Measurements from ENCODE around the gene GPC2.
"Not testable (repeated sequence)": the region's sequence is repeated elsewhere in the genome, so short reads cannot be mapped to it uniquely, and the experiment has no call there.

The GPC2 gene

DNA sequence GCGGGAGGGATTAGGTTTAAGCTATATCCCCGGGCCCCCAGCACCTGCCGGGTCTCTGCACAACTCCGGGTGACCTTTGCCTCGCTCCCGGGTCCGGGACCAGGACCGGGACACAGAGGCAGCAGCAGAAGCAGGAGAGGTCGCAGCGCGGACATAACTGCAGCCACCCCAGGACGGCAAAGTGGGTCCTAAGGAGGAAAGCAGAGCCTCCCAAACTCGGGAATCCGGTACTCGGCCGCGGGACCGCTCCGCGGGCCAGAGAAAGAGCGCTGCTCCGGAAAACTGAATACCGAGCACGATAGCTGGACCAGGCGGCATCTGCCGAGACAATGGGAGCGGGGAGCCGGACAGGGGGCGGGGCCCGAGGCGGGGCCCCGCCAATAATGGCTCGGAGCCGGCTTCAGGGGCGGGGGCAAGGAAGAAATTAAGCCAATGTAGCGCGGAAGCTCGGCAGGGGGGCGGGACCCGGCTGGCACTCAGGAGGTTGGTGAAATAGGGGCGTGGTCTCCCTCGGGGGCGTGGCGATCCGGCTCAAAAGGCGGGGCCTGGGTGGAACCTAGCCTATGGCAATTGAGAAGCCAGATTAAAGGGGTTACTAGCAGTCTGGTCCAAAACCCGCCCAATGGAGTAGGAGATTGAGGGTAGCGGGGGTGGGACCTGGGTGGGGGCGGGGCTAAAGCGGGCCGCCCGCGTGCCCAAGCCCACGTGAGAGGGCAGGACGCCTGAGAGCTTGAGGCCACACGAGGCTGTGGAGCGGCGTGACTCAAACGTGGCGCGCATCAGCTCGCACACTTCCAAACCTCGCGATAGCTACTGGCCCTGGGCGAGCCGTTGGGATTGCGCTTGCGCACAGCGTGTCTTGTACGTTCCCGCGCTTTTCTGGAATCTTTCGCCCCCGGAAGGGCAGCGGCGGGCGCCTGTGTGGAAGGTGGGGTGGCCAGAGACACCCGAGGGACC is at the start of gene GPC2, which contains the start of gene STAG3:
GPC2 (minus strand) TSS at position 337 of the 957 bp plus-strand sequence; CDS start at position 155, 182 bp downstream.
STAG3 (plus strand) TSS at position 874 of the 957 bp plus-strand sequence. CDS start 2,639 bp downstream, outside the sequence.
- DNase-seq (ENCODE audit: low spot score) = peak; percentile 98

- DNase-seq (ENCODE audit: low spot score) = not testable (repeated sequence)
Measured at GRCh38 chr7:100224891-100225290, 47.7 kb upstream of the GPC2 start.

DNA sequence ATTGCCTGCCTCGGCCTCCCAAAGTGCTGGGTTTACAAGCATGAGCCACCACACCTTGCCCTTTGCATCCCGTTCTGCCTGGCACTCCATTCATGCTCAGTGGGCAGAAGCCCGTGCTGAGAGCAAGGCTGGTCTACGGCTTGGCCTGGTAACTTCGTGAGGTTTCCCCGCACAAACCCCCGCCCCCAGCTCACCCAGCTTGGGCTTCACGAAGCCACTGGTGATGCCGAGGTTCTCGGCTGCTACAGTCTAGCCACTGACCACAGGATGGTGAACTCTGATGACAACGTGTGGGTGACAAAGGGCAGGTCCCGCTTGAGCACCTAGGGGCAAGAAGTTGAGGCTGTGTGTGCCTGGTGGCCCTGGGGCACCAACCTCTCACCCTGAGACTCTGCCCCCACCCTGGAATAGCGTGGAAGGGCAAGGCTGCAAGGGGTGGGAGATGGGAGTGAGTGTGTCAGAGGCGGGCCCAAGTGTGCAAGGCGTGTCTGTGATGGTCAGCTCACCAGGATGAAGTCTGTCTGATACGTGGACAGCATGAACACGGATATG is 46.3 kb upstream of the GPC2 start:
- DNase-seq (ENCODE audit: low spot score) = not testable (repeated sequence)

DNA sequence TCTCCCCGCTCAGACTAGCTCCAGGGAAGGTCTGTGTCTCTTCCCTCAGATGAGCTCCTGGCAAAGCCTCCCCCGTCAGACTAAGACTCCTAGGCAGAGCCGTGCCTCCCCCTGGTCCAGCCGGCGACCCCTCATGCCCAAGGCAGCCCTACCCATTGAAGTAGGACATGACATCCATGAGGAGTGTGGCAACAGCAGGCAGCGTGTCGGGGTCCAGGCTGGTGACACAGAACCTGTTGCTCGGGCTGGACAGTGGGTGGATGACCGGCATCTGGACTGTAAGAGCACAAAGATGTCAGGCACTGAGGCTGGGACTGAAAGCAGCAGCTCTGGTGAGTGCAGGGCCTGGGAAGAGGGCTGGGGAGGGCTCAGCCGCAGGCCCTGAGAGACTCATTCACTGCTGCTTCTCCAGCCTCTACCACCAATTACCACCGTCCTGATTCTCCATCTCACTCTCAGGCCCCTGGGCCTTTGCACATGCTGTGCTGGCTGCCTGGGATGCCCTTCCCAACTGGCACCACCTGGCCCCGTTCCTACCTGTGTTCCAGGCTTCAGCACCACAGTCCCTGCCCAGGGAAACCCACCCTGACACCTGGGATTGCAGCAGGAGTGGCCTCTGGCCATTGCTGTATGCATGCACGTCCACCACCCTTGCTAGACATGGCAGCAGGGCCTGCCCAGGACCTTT is 45.4 kb upstream of the GPC2 start:
- DNase-seq (ENCODE audit: low spot score) = no peak

GRCh38 chr7:100221767-100222444 is 44.7 kb upstream of the GPC2 start:
- no peak for DNase-seq (ENCODE audit: low spot score)

DNA sequence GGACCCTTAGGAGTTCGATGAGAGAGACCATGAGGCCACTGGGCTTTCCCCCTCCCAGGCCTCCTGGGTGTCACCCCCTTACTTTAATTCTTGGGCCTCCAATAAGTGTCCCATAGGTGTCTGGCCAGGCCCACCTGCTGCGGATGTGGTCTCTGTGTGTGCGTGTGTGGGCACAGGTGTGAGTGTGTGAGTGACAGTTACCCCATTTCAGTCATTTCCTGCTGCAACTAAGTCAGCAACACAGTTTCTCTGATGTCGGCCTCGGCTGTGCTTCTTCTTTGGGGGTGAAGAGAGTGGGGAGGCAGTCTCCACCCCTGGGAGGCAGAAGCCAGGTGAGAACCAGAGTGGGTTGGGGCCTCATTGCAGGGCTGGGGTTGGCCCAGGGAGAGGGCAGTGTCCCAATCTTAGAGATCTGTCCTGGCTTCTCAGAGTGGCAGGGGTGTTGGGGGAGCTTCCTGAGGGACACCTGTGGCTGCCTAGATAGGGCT is 44.1 kb upstream of the GPC2 start:
- DNase-seq (ENCODE audit: low spot score) = no peak

- DNase-seq (ENCODE audit: low spot score) = no peak
Measured at GRCh38 chr7:100220586-100221230, 43.5 kb upstream of the GPC2 start.

DNA sequence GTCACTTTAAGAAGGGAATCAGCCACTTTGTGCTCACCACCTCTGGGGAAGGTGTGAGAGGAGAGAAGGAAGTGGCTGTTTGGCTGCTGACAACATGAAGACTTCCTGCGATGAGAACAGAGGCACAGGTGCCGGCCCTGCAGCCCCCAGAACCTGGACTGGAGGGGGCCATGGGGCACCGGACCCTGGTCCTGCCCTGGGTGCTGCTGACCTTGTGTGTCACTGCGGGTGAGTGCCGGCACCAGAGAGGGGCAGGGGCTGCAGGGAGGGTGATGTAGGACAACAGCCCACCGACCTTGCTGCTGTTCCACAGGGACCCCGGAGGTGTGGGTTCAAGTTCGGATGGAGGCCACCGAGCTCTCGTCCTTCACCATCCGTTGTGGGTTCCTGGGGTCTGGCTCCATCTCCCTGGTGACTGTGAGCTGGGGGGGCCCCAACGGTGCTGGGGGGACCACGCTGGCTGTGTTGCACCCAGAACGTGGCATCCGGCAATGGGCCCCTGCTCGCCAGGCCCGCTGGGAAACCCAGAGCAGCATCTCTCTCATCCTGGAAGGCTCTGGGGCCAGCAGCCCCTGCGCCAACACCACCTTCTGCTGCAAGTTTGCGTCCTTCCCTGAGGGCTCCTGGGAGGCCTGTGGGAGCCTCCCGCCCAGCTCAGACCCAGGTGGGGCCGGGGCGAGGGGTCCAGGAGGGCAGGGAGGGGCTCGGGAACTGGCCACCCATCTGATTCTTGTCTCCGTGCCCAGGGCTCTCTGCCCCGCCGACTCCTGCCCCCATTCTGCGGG is 42.8 kb upstream of the GPC2 start, which contains the start of gene PVRIG:
PVRIG (plus strand) TSS at position 149 of the 785 bp plus-strand sequence; CDS start at position 171, 22 bp downstream.
- DNase-seq (ENCODE audit: low spot score) = not testable (repeated sequence)

GRCh38 chr7:100219271-100219737 is 42.1 kb upstream of the GPC2 start:
- DNase-seq (ENCODE audit: low spot score) = no peak

- DNase-seq (ENCODE audit: low spot score) = peak; percentile 62
Measured at GRCh38 chr7:100217934-100218333, 40.8 kb upstream of the GPC2 start.

DNA sequence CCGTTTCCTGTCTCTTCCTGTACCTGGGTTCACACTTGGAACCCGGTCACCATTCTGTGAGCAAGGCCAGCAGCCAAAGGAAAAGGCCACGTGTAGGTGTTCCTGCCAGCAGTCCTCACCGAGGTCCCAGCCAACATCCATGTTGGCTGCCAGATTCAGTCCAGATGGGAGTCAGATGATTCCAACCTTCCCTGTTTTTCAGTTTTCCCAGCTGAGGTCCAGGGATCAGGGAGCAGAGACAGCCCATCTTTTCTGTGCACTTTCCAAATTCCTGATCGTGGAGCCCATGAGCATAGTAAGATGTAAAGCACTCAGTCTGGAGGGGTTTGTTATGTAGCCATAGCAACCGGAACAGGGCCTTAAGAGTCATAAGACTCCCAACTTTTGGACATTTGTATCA is 38.7 kb upstream of the GPC2 start:
- no peak for DNase-seq (ENCODE audit: low spot score)

GRCh38 chr7:100214356-100214755 is 37.2 kb upstream of the GPC2 start:
- not testable (repeated sequence) for DNase-seq (ENCODE audit: low spot score)

GRCh38 chr7:100213672-100214071 is 36.5 kb upstream of the GPC2 start:
- DNase-seq (ENCODE audit: low spot score) = no peak

DNA sequence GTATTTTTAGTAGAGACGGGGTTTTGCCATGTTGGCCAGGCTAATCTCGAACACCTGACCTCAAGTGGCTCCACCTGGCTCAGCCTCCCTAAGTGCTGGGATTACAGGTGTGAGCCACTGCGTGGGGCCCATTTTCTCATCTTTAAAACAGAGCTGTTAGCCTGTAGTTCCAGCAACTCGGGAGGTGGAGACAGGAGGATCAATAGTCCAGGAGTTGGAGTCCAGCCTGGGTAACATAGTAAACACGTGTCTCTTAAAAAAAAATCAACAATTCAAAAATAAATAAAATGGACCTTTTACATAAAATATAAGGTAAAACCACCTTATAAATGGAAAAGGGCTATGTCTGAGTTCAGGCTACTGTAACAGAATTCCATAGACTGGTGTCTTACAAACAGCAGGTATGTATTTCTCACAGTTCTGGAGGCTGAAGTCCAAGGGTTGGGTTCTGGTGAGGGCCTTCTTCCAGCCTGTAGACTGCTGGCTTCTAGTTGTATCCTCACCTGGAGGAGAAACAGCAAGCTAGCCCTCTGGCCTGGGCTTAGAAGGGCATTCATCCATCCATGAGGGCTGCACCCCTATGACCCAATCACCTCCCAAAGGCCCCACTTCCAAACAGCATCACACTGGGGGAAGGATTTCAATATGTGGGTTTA is 35.6 kb upstream of the GPC2 start:
- DNase-seq (ENCODE audit: low spot score) = no peak

DNA sequence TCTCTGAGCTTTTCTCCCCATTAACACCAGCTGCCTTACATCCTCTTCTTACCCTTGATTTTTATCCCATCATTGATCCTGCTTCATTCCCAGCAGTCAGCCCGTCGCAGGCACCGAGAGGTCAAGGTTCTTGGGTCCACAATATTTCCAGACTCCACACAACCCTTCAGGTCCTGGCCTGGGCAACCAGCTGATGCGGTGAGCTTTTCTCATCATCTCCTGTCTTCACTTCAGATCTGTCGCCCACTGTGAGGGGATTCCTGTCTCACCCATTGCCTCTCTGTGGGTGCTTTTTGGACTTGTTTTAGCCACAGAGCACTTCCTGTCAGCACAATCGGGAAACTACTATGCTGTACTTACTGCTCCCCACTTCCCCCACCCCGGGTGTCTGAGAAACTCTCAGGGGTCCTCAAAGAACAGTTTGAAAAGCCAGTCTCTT is 34.2 kb upstream of the GPC2 start:
- DNase-seq (ENCODE audit: low spot score) = no peak

DNA sequence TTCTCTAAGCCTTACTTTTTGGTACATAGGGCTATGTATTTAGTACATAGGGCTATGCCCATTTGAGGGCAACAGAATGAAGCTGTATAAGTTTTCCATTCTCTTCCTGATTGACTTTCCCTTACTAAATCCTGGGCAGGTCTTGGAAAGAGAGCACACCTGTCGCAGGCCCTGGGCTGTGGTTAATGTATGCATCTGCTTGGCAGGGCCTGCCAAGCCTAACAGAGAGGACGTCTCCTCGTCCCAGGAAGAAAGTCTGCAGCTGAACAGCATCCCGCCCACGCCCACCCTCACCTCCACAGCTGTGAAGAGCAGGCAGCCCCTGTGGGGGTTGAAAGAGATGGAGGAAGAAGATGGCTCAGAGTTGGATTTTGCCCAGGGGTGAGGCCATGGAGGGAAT is 33.6 kb upstream of the GPC2 start:
- no peak for DNase-seq (ENCODE audit: low spot score)

DNA sequence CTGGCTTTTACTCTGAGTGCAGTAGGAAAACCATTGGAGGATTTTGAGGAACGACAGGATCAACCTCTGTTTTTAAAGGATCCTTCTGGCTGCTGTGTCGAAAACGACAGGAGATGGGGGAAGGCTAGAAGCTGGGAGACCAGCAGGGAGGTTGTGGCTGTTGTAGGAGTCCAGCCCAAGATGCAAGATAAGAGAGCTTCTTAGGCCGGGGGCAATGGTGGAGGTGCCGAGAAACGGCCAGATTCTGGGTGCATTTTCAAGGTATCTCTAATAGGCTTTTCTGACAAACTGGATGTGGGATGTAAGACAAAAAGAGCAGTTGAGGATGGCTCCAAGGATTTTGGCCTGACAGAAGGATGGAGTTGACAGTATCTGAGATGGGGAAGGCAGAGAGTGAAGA is 32.3 kb upstream of the GPC2 start:
- DNase-seq (ENCODE audit: low spot score) = no peak

GRCh38 chr7:100208911-100209408 is 31.8 kb upstream of the GPC2 start:
- no peak for DNase-seq (ENCODE audit: low spot score)

DNA sequence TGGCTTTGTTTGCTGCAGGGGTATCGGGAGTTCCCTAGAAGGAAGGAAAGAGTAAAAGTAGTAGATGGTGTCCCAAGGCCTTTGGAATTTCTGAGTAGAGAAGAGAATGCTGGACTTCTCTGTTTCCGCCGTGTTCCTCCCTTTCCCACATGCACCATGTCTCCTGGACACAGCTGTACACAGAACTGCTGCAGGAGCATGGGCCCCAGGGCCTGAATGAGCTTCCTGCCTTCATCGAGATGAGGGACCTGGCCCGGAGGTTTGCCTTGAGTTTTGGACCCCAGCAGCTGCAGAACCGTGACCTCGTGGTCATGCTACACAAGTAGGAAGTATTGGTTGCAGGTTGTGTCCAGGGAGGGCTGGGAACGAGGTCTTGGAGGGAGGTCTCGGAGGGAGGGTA is 27.3 kb upstream of the GPC2 start:
- no peak for DNase-seq (ENCODE audit: low spot score)

All from RKO (cell line).